ENCODE data around the gene NETO2.
"Not testable (repeated sequence)": the region's sequence is repeated elsewhere in the genome, so short reads cannot be mapped to it uniquely, and the experiment has no call there.

GRCh38 chr16:47102921-47103320, 40.8 kb downstream of the NETO2 start:
- TF ChIP-seq POLR2A, CTCF, EP300, POLR2AphosphoS5 (IDR thresholded peaks at IDR 0.05): not testable (repeated sequence)

Measured in upper lobe of left lung (tissue), 4 donors.